Measurements from ENCODE around the gene REM2.

DNA sequence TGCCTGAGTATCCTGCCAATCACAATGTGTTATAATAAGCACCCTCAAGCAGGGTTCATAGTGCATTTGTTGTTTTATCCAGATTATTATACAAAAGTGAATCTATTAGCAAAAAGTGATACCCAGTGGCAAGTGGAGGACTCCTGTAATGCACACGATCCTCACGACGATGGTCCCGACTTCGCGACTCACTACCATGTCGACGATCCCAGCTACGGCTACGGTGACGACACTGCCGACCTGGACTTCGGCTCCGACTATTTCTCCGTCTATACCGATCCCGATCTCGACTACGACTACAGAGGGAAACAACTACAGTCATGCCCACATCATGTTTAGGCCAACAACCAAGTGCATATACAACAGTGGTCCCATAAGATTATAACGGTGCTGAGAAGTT lies 23.1 kb downstream of the REM2 start:
- no peak for TF ChIP-seq POLR2A (IDR thresholded peaks at IDR 0.05)
- TF ChIP-seq, protein P1, sequence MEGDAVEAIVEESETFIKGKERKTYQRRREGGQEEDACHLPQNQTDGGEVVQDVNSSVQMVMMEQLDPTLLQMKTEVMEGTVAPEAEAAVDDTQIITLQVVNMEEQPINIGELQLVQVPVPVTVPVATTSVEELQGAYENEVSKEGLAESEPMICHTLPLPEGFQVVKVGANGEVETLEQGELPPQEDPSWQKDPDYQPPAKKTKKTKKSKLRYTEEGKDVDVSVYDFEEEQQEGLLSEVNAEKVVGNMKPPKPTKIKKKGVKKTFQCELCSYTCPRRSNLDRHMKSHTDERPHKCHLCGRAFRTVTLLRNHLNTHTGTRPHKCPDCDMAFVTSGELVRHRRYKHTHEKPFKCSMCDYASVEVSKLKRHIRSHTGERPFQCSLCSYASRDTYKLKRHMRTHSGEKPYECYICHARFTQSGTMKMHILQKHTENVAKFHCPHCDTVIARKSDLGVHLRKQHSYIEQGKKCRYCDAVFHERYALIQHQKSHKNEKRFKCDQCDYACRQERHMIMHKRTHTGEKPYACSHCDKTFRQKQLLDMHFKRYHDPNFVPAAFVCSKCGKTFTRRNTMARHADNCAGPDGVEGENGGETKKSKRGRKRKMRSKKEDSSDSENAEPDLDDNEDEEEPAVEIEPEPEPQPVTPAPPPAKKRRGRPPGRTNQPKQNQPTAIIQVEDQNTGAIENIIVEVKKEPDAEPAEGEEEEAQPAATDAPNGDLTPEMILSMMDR (IDR thresholded peaks at IDR 0.05): no peak

Data from esophagus squamous epithelium (tissue), 4 donors.